Testis (tissue), 2 donors: ENCODE results near the gene ZEB1.

Experiments
- CTCF ChIP-seq, 3 experiments: fragments of 450-650 bp in 2 of 3; fragments of 200-600 bp in 1 of 3; sonication (generic) in 1 of 3; IDR thresholded peaks; one replicate each; pipeline ENCODE4 v1.5.1; 2016 to 2019; ENCODE audit warnings: antibody characterized with exemption in 3 of 3, mild to moderate bottlenecking in 2 of 3, moderate library complexity in 1 of 3
- POLR2A ChIP-seq: fragments of 450-650 bp; IDR thresholded peaks from one replicate; pipeline ENCODE4 v1.6.1; 2017; ENCODE audit warnings: antibody characterized with exemption, mild to moderate bottlenecking, moderate library complexity

- no peak for TF ChIP-seq POLR2A
- TF ChIP-seq CTCF (IDR thresholded peaks at IDR 0.05), result peak in 2 of 3 experiments; percentile 38 to 43
These were observed at the start of gene ZEB1 for GRCh38 chr10:31318854-31319601.
